GM12878 (cell line): ENCODE results near the gene MSS51. TPM values are rescaled to one million over a fixed set of nuclear protein-coding genes. Genes with fewer than 3 reads are reported as not detected.
A peak's percentile ranks its signal among the peaks of the same experiment; 100 is the strongest.

ENCODE experiments used
- ATAC-seq: fragments of 200-7000 bp; cut with Tn5 transposase; 3 replicates; pipeline ENCODE4 v1.9.1; 2020; ENCODE audit warnings: mild to moderate bottlenecking, moderate library complexity
- BruUV-seq: library from RNA; stranded (reverse); fragments of 400-500 nt; replicated peaks from 2 replicates; lab custom pipeline; 2021; lab: Mats Ljungman, UMichigan
- CTCF ChIA-PET: fragments of 300-600 bp; sonication (Branson Sonifier 250); formaldehyde crosslinking; extraction: SDS; loops from one replicate; lab custom pipeline; 2021; ENCODE audit warnings: inconsistent platforms; lab: Yijun Ruan, JAX
- POLR2A ChIA-PET: fragments of 350-600 bp; formaldehyde crosslinking; extraction: SDS; loops from one replicate; lab custom pipeline; 2021; ENCODE audit warnings: inconsistent platforms; lab: Charles Lee
- RAD21 ChIA-PET: fragments of 300-600 bp; sonication (Branson Sonifier 250); formaldehyde crosslinking; loops from one replicate; lab custom pipeline; 2023; ENCODE audit warnings: antibody characterized with exemption; ENCODE audit not compliant: unreplicated experiment; lab: Charles Lee
- SMC1A ChIA-PET: fragments of 300-600 bp; sonication (Branson Sonifier 250); formaldehyde crosslinking; loops from one replicate; lab custom pipeline; 2023; ENCODE audit not compliant: unreplicated experiment, uncharacterized antibody; lab: Charles Lee
- DNase-seq: peaks from one replicate; pipeline ENCODE4 v3.0.0-alpha.2; 2011; ENCODE audit warnings: low read depth, low spot score
- FAIRE-seq: peaks from 3 replicates; lab custom pipeline; 2011; peaks lifted over from hg19 to GRCh38; lab: Jason Lieb, UNC
- H2AFZ ChIP-seq: 2 replicates; pipeline ENCODE4 v1.6.0; 2011; ENCODE audit warnings: low read depth, low read length, control low read depth; ENCODE audit not compliant: control insufficient read depth
- H3K27ac ChIP-seq: 2 replicates; pipeline ENCODE4 v1.5.1; 2011; ENCODE audit warnings: control low read depth; ENCODE audit not compliant: control insufficient read depth, insufficient read depth
- H3K27me3 ChIP-seq, 2 experiments: replicated peaks in 1 of 2; 2 replicates each; pipeline versions ENCODE4 v1.6.0 to v1.6.1; 2011; ENCODE audit warnings: low read length in 1 of 2; ENCODE audit not compliant: control insufficient read depth in 2 of 2, insufficient read depth in 2 of 2
- H3K36me3 ChIP-seq, 2 experiments: 2 replicates each; pipeline ENCODE4 v1.5.1; 2011; ENCODE audit warnings: low read length in 1 of 2; ENCODE audit not compliant: control insufficient read depth in 2 of 2, insufficient read depth in 2 of 2
- H3K4me1 ChIP-seq: 2 replicates; pipeline ENCODE4 v1.6.1; 2011; ENCODE audit warnings: mild to moderate bottlenecking, low read length, moderate library complexity, mixed read lengths; ENCODE audit not compliant: control insufficient read depth, insufficient read depth
- H3K4me2 ChIP-seq: 2 replicates; pipeline ENCODE4 v1.6.0; 2011; ENCODE audit warnings: control low read depth; ENCODE audit not compliant: control insufficient read depth, insufficient read depth
- H3K4me3 ChIP-seq: fragments of 200-600 bp; sonication (generic); 2 replicates; pipeline ENCODE4 v1.5.1; 2016
- H3K79me2 ChIP-seq: 2 replicates; pipeline ENCODE4 v1.6.0; 2011; ENCODE audit warnings: low read length; ENCODE audit not compliant: control insufficient read depth, insufficient read depth
- H3K9ac ChIP-seq: 2 replicates; pipeline ENCODE4 v1.8.0; 2011; ENCODE audit warnings: low read length, control low read depth, mixed read lengths; ENCODE audit not compliant: control insufficient read depth, insufficient read depth
- H3K9me3 ChIP-seq: replicated peaks from 3 replicates; pipeline ENCODE4 v1.5.1; 2011; ENCODE audit warnings: mild to moderate bottlenecking, low read length; ENCODE audit not compliant: control insufficient read depth, insufficient read depth
- H4K20me1 ChIP-seq: 2 replicates; pipeline ENCODE4 v1.6.0; 2011; ENCODE audit not compliant: control insufficient read depth, insufficient read depth
- CHD2 ChIP-seq: IDR thresholded peaks from 2 replicates; pipeline ENCODE4 v1.6.1; 2011; ENCODE audit warnings: low read depth, low read length, improper control_type of control experiment, borderline replicate concordance
- CREB1 ChIP-seq: IDR thresholded peaks from 2 replicates; pipeline ENCODE4 v1.6.1; 2012; ENCODE audit warnings: low read depth, mild to moderate bottlenecking, inconsistent platforms
- NFYB ChIP-seq: IDR thresholded peaks from 2 replicates; pipeline ENCODE4 v1.6.1; 2011; ENCODE audit warnings: low read depth, mild to moderate bottlenecking, low read length, improper control_type of control experiment, moderate library complexity; ENCODE audit not compliant: insufficient read depth
- SIN3A ChIP-seq: IDR thresholded peaks from 2 replicates; pipeline ENCODE4 v1.6.1; 2012; ENCODE audit warnings: low read depth, low read length, improper control_type of control experiment
- SPI1 ChIP-seq: IDR thresholded peaks from 2 replicates; pipeline ENCODE4 v1.6.1; 2011; ENCODE audit warnings: low read depth, mild to moderate bottlenecking, low read length, moderate library complexity, borderline replicate concordance; ENCODE audit not compliant: insufficient read depth
- WGBS: methylation state at CpG from one replicate; pipeline ENCODE4 v1.1.6; 2016; ENCODE audit warnings: low lambda C conversion rate; ENCODE audit not compliant: insufficient replicate concordance, insufficient coverage; ENCODE audit errors: missing lambda C conversion rate; 5-methylcytosine and 5-hydroxymethylcytosine counted together
- in situ Hi-C: fragments of 300-500 bp; cut with MboI; formaldehyde crosslinking; loops from 9 replicates; pipeline ENCODE4 v1.14.3; 2018; ENCODE audit warnings: mixed read lengths
- intact Hi-C: fragments of 100-400 bp; cut with micrococcal nuclease; formaldehyde crosslinking; loops from one replicate; pipeline ENCODE4 v1.14.2; 2022; ENCODE audit not compliant: unreplicated experiment
- polyA plus RNA-seq, 11 experiments: library from polyadenylated mRNA; depleted of rRNA in 4 of 11; unstranded in 6 of 11; stranded (reverse) in 5 of 11; fragments of >200 nt; fragmentation: Nextera tagmentation in 4 of 11; fragmentation: Illumina TruSeq in 1 of 11; extraction: Ambion mirVana in 4 of 11; extraction: Trizol in 1 of 11; gene quantifications; 1 replicate in 1 of 11; 2 replicates in 10 of 11; pipeline versions ENCODE4 v1.2.1 to v1.2.3, GENCODE V29; 2011 to 2016; ENCODE audit warnings: inconsistent platforms in 2 of 11, missing spikeins in 2 of 11, low read depth in 1 of 11
- total RNA-seq, 4 experiments: library from RNA; depleted of rRNA in 3 of 4; stranded (reverse); fragments of >200 nt in 3 of 4; fragmentation: Illumina TruSeq in 1 of 4; extraction: Trizol in 1 of 4; gene quantifications; 2 replicates each; pipeline versions ENCODE4 v1.2.1 to v1.2.3, GENCODE V29; 2013 to 2021
- TF ChIP-seq, protein P1 (sequence below): fragments of 450-650 bp; conservative IDR thresholded peaks from 2 replicates; pipeline ENCODE4 v1.6.1; 2017; ENCODE audit warnings: mild to moderate bottlenecking, moderate library complexity
- TF ChIP-seq, protein P2 (sequence below): fragments of 450-650 bp; IDR thresholded peaks from 2 replicates; pipeline ENCODE4 v1.6.1; 2016; ENCODE audit warnings: mild to moderate bottlenecking
- TF ChIP-seq, protein P3 (sequence below): fragments of 450-650 bp; formaldehyde crosslinking; IDR thresholded peaks from 2 replicates; pipeline ENCODE4 v1.4.0; 2022; ENCODE audit warnings: mild to moderate bottlenecking, moderate library complexity

The MSS51 gene
- total and polyA plus RNA-seq, 10 of the 15 experiments (the other 5 are each of a cell fraction or from before 2014, with no cell fraction given), result 0.06 to 2.1 (median 1.5) TPM

DNA sequence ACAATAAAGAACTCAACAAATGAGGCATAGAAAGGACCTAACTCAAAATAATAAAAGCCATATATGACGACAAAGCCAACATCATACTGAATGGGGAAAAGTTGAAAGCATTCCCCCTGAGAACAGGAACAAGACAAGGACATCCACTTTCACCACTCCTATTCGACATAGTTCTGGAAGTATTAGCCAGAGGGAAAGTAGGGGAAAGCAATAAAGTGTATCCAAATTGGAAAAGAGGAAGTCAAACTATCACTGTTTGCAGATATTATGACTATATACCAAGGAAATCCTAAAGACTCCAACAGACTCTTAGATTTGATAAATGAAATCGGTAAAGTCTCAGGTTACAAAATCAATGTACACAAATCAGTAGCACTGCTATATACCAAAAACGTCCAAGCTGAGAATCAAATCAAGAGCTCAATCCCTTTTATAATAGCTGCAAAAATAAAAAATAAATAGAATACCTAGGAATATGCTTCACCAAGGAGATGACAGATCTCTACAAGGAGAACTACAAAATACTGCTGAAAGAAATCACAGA is 24.3 kb downstream of the MSS51 start:
- no peak overlapping the region for H2AFZ ChIP-seq
- no peak overlapping the region for H3K9ac ChIP-seq
- in situ Hi-C loops (no loop called here), intact Hi-C loops (no loop called here)
- ChIA-PET POLR2A (interaction anchor here (1.3 kb wide), 1 partner anchor 10 kb away, joined by 4 read pairs; no protein-coding TSS in a partner anchor), SMC1A (interaction anchor here (0.8 kb wide), 1 partner anchor 10 kb away, joined by 3 read pairs; no protein-coding TSS in a partner anchor), CTCF (interaction anchor here (1.4 kb wide), 1 partner anchor 10 kb away, joined by 3 read pairs; no protein-coding TSS in a partner anchor), RAD21 (interaction anchor here (1.3 kb wide), 1 partner anchor 50 kb away, joined by 4 read pairs; the partner anchor contains the start of gene CFAP70)
- WGBS, result 57% methylated on average over 4 of the region's 4 CpGs
- ATAC-seq (no peak), FAIRE-seq (no peak), DNase-seq (no peak)
- no peak overlapping the region for H3K27ac ChIP-seq
- H4K20me1 ChIP-seq, result no peaks in the 10 kb centered on the region
- H3K9me3 ChIP-seq, result no peaks in the 10 kb centered on the region
- no peaks in the 10 kb centered on the region for H3K4me1 ChIP-seq
- H3K27me3 ChIP-seq, result no peaks in the 10 kb centered on the region
- peaks cover 0 to 10% of the 10 kb centered on the region in 2 experiments; a peak in 1 of 4 replicates for H3K36me3 ChIP-seq
- BruUV-seq, result no TSS peak
- H3K4me3 ChIP-seq, result no peak overlapping the region
- H3K4me2 ChIP-seq, result peak overlapping the region; percentile 22; the same call in 1 of the 2 replicates
- peak; percentile 21; the same call in 1 of the 2 replicates for TF ChIP-seq SPI1
- no peak for TF ChIP-seq SIN3A
- TF ChIP-seq, all 136 proteins: peak for 1
- H3K79me2 ChIP-seq, result peaks cover 91% of the 10 kb centered on the region

DNA sequence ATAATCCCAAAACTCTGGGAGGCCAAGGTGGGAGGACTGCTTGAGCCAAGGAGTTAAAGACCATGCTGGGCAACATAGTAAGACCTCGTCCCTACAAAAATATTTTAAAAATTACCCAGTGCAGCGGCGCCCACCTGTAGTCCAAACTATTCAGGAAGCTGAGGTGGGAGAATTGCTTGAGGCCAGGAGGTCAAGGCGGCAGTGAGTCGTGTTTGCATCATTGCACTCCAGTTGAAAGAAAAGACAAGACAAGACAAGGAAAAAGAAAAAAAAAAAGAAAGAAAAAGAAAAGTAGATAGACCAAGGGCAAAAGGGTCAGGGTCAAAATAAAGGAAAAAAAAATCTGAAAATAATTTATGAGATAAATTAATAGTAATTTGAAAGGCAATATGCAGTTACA is 25.3 kb downstream of the MSS51 start:
- Histone ChIP-seq H3K27me3 (no peaks in the 10 kb centered on the region), H3K4me2 (no peak overlapping the region), H3K9ac (no peak overlapping the region), H3K4me1 (no peaks in the 10 kb centered on the region), H3K27ac (no peak overlapping the region), H3K79me2 (peaks cover 93% of the 10 kb centered on the region), H3K4me3 (no peak overlapping the region), H3K9me3 (no peaks in the 10 kb centered on the region), H2AFZ (no peak overlapping the region), H3K36me3 (peaks cover 0 to 10% of the 10 kb centered on the region in 2 experiments; a peak in 1 of 4 replicates), H4K20me1 (no peaks in the 10 kb centered on the region)
- FAIRE-seq (no peak), DNase-seq (no peak), ATAC-seq (no peak)
- RAD21 ChIA-PET, result no interaction called here
- CTCF ChIA-PET, result interaction anchor here (0.5 kb wide), 1 partner anchor 283 kb away, joined by 3 read pairs; no protein-coding TSS in a partner anchor
- POLR2A ChIA-PET, result interaction anchor here (1.0 to 1.3 kb wide), 2 partner anchors 11 to 17 kb away, joined by 3 to 4 read pairs; no protein-coding TSS in a partner anchor
- in situ Hi-C loops (no loop called here), intact Hi-C loops (no loop called here)
- no TSS peak for BruUV-seq
- WGBS, result 100% methylated on average over 5 of the region's 5 CpGs
- SMC1A ChIA-PET, result interaction anchor here (1.0 to 1.1 kb wide), 2 partner anchors 11 to 357 kb away, joined by 3 read pairs; no protein-coding TSS in a partner anchor
- TF ChIP-seq, protein P1, sequence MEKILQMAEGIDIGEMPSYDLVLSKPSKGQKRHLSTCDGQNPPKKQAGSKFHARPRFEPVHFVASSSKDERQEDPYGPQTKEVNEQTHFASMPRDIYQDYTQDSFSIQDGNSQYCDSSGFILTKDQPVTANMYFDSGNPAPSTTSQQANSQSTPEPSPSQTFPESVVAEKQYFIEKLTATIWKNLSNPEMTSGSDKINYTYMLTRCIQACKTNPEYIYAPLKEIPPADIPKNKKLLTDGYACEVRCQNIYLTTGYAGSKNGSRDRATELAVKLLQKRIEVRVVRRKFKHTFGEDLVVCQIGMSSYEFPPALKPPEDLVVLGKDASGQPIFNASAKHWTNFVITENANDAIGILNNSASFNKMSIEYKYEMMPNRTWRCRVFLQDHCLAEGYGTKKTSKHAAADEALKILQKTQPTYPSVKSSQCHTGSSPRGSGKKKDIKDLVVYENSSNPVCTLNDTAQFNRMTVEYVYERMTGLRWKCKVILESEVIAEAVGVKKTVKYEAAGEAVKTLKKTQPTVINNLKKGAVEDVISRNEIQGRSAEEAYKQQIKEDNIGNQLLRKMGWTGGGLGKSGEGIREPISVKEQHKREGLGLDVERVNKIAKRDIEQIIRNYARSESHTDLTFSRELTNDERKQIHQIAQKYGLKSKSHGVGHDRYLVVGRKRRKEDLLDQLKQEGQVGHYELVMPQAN, result no peak
- TF ChIP-seq CHD2 (no peak), CREB1 (no peak), NFYB (no peak)
- TF ChIP-seq, protein P2, sequence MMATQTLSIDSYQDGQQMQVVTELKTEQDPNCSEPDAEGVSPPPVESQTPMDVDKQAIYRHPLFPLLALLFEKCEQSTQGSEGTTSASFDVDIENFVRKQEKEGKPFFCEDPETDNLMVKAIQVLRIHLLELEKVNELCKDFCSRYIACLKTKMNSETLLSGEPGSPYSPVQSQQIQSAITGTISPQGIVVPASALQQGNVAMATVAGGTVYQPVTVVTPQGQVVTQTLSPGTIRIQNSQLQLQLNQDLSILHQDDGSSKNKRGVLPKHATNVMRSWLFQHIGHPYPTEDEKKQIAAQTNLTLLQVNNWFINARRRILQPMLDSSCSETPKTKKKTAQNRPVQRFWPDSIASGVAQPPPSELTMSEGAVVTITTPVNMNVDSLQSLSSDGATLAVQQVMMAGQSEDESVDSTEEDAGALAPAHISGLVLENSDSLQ, result no peak
- TF ChIP-seq, protein P3, sequence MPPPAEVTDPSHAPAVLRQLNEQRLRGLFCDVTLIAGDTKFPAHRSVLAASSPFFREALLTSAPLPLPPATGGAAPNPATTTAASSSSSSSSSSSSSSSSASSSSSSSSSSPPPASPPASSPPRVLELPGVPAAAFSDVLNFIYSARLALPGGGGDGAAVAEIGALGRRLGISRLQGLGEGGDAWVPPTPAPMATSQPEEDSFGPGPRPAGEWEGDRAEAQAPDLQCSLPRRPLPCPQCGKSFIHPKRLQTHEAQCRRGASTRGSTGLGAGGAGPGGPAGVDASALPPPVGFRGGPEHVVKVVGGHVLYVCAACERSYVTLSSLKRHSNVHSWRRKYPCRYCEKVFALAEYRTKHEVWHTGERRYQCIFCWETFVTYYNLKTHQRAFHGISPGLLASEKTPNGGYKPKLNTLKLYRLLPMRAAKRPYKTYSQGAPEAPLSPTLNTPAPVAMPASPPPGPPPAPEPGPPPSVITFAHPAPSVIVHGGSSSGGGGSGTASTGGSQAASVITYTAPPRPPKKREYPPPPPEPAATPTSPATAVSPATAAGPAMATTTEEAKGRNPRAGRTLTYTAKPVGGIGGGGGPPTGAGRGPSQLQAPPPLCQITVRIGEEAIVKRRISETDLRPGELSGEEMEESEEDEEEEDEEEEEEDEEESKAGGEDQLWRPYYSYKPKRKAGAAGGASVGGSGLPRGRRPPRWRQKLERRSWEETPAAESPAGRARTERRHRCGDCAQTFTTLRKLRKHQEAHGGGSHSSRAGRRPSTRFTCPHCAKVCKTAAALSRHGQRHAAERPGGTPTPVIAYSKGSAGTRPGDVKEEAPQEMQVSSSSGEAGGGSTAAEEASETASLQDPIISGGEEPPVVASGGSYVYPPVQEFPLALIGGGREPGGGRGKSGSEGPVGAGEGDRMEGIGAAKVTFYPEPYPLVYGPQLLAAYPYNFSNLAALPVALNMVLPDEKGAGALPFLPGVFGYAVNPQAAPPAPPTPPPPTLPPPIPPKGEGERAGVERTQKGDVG (CRISPR knock-in tag), result no peak
